ENCODE data around the gene OR4M2. TPM values are rescaled to one million over a fixed set of nuclear protein-coding genes. Genes with fewer than 3 reads are reported as not detected.
"Not testable (repeated sequence)": the region's sequence is repeated elsewhere in the genome, so short reads cannot be mapped to it uniquely, and the experiment has no call there.

Gene OR4M2
- not detected in 2 replicates for total RNA-seq (2014; rRNA removed; shearing (Covaris generic); ENCODE audit: low replicate concordance)

GRCh38 chr15:22080227-22080626 is at the start of gene OR4M2:
TSS of gene OR4M2 (plus strand) at chr15:22080527. CDS start at chr15:22080625, 98 bp downstream.
- DNase-seq; H3K9me3 ChIP-seq (ENCODE audit: low read length); H3K9ac ChIP-seq (ENCODE audit: low read length); H3K36me3 ChIP-seq (ENCODE audit: insufficient read depth, low read length); H3K4me3 ChIP-seq (ENCODE audit: low read length); H3K27me3 ChIP-seq (ENCODE audit: low read length); H2AFZ ChIP-seq (ENCODE audit: low read length); H3K4me1 ChIP-seq (ENCODE audit: low read length); H3K79me2 ChIP-seq (ENCODE audit: low read length); H3K4me2 ChIP-seq (ENCODE audit: low read depth, low read length, poor library complexity, severe bottlenecking); H3K9me2 ChIP-seq (replicated peaks; ENCODE audit: insufficient read depth, low read length); H4K20me1 ChIP-seq (ENCODE audit: insufficient read depth, low read depth, low read length); H3K27ac ChIP-seq (ENCODE audit: low read length): not testable (repeated sequence)

- not testable (repeated sequence) for H3K4me1 ChIP-seq (ENCODE audit: low read length); H3K79me2 ChIP-seq (ENCODE audit: low read length); H3K27me3 ChIP-seq (ENCODE audit: low read length); H4K20me1 ChIP-seq (ENCODE audit: insufficient read depth, low read depth, low read length); H3K9ac ChIP-seq (ENCODE audit: low read length); H3K4me2 ChIP-seq (ENCODE audit: low read depth, low read length, poor library complexity, severe bottlenecking); H3K4me3 ChIP-seq (ENCODE audit: low read length); DNase-seq; H2AFZ ChIP-seq (ENCODE audit: low read length); H3K9me3 ChIP-seq (ENCODE audit: low read length); H3K27ac ChIP-seq (ENCODE audit: low read length); H3K9me2 ChIP-seq (replicated peaks; ENCODE audit: insufficient read depth, low read length); H3K36me3 ChIP-seq (ENCODE audit: insufficient read depth, low read length)
Measured at GRCh38 chr15:22069267-22069666, 11.1 kb upstream of the OR4M2 start.

- H3K27ac ChIP-seq (ENCODE audit: low read length) = not testable (repeated sequence)
Measured at GRCh38 chr15:22081386-22081785, 1.1 kb downstream of the OR4M2 start.

GRCh38 chr15:22098616-22099253 is 18.4 kb downstream of the OR4M2 start:
- H2AFZ ChIP-seq (ENCODE audit: low read length); H3K36me3 ChIP-seq (ENCODE audit: insufficient read depth, low read length); H3K79me2 ChIP-seq (ENCODE audit: low read length); DNase-seq; H3K9me3 ChIP-seq (ENCODE audit: low read length); H3K9ac ChIP-seq (ENCODE audit: low read length); H3K4me1 ChIP-seq (ENCODE audit: low read length); H3K27me3 ChIP-seq (ENCODE audit: low read length); H3K4me2 ChIP-seq (ENCODE audit: low read depth, low read length, poor library complexity, severe bottlenecking); H3K4me3 ChIP-seq (ENCODE audit: low read length); H3K27ac ChIP-seq (ENCODE audit: low read length); H4K20me1 ChIP-seq (ENCODE audit: insufficient read depth, low read depth, low read length); H3K9me2 ChIP-seq (replicated peaks; ENCODE audit: insufficient read depth, low read length): not testable (repeated sequence)

More at GRCh38 chr15:22081386-22081785, 1.1 kb downstream of the OR4M2 start:
- H3K9me3 ChIP-seq (ENCODE audit: low read length); H3K4me3 ChIP-seq (ENCODE audit: low read length); H3K79me2 ChIP-seq (ENCODE audit: low read length); H3K4me2 ChIP-seq (ENCODE audit: low read depth, low read length, poor library complexity, severe bottlenecking); DNase-seq; H3K4me1 ChIP-seq (ENCODE audit: low read length); H3K36me3 ChIP-seq (ENCODE audit: insufficient read depth, low read length); H3K27me3 ChIP-seq (ENCODE audit: low read length); H3K9me2 ChIP-seq (replicated peaks; ENCODE audit: insufficient read depth, low read length); H3K9ac ChIP-seq (ENCODE audit: low read length); H2AFZ ChIP-seq (ENCODE audit: low read length); H4K20me1 ChIP-seq (ENCODE audit: insufficient read depth, low read depth, low read length): not testable (repeated sequence)

GRCh38 chr15:22099289-22099891 is 19.1 kb downstream of the OR4M2 start:
- not testable (repeated sequence) for H3K4me1 ChIP-seq (ENCODE audit: low read length); H2AFZ ChIP-seq (ENCODE audit: low read length); H3K9me2 ChIP-seq (replicated peaks; ENCODE audit: insufficient read depth, low read length); H3K79me2 ChIP-seq (ENCODE audit: low read length); H3K27ac ChIP-seq (ENCODE audit: low read length); H3K27me3 ChIP-seq (ENCODE audit: low read length); H3K9me3 ChIP-seq (ENCODE audit: low read length); H3K4me3 ChIP-seq (ENCODE audit: low read length); H3K36me3 ChIP-seq (ENCODE audit: insufficient read depth, low read length); H3K9ac ChIP-seq (ENCODE audit: low read length); DNase-seq; H4K20me1 ChIP-seq (ENCODE audit: insufficient read depth, low read depth, low read length); H3K4me2 ChIP-seq (ENCODE audit: low read depth, low read length, poor library complexity, severe bottlenecking)

GRCh38 chr15:22122033-22122432 is 41.7 kb downstream of the OR4M2 start:
- H2AFZ ChIP-seq (ENCODE audit: low read length); H3K79me2 ChIP-seq (ENCODE audit: low read length); H3K27ac ChIP-seq (ENCODE audit: low read length); H3K4me1 ChIP-seq (ENCODE audit: low read length); H3K27me3 ChIP-seq (ENCODE audit: low read length); H3K4me3 ChIP-seq (ENCODE audit: low read length); H3K4me2 ChIP-seq (ENCODE audit: low read depth, low read length, poor library complexity, severe bottlenecking); H3K9me3 ChIP-seq (ENCODE audit: low read length); H3K36me3 ChIP-seq (ENCODE audit: insufficient read depth, low read length); DNase-seq; H3K9ac ChIP-seq (ENCODE audit: low read length); H4K20me1 ChIP-seq (ENCODE audit: insufficient read depth, low read depth, low read length); H3K9me2 ChIP-seq (replicated peaks; ENCODE audit: insufficient read depth, low read length): not testable (repeated sequence)

Other genes with a start within 250 kb of the OR4M2 start
- not detected in 2 replicates for gene POTEB, start 202.8 kb upstream of the OR4M2 start, total RNA-seq (2014; rRNA removed; shearing (Covaris generic); ENCODE audit: low replicate concordance)

Measured in Karpas-422 (cell line).